Activated B cell treated with CpG ODN at 0.5 μM for 24 hours (primary cell): ENCODE measurements around the gene INPPL1. TPM values are rescaled to one million over a fixed set of nuclear protein-coding genes. Genes with fewer than 3 reads are reported as not detected.
"Not testable (repeated sequence)": the region's sequence is repeated elsewhere in the genome, so short reads cannot be mapped to it uniquely, and the experiment has no call there.

Experiments
- ATAC-seq: fragments of 200-7000 bp; cut with Tn5 transposase; one replicate; pipeline ENCODE4 v1.10.0; 2021; ENCODE audit warnings: low read depth, mild to moderate bottlenecking, moderate library complexity
- CTCF ChIA-PET: fragments of 350-600 bp; sonication (Branson Sonifier 250); formaldehyde crosslinking; loops from one replicate; lab custom pipeline; 2021; ENCODE audit warnings: antibody characterized with exemption; lab: Charles Lee
- POLR2A ChIA-PET: fragments of 350-600 bp; sonication (Branson Sonifier 250); formaldehyde crosslinking; loops from one replicate; lab custom pipeline; 2021; ENCODE audit warnings: antibody characterized with exemption; lab: Charles Lee
- DNase-seq: peaks from one replicate; pipeline ENCODE4 v3.0.0; 2022
- H3K27ac Mint-ChIP-seq: one replicate; pipeline ENCODE4 v1.8.0; 2020; ENCODE audit warnings: mixed read lengths
- H3K27me3 Mint-ChIP-seq: one replicate; pipeline ENCODE4 v1.8.0; 2021; ENCODE audit warnings: mixed read lengths
- H3K36me3 Mint-ChIP-seq: one replicate; pipeline ENCODE4 v1.8.0; 2021; ENCODE audit warnings: low read depth, mixed read lengths
- H3K4me1 Mint-ChIP-seq: one replicate; pipeline ENCODE4 v1.8.0; 2021; ENCODE audit warnings: mixed read lengths
- H3K4me3 Mint-ChIP-seq: one replicate; pipeline ENCODE4 v1.8.0; 2020; ENCODE audit warnings: mild to moderate bottlenecking, mixed read lengths
- H3K9me3 Mint-ChIP-seq: one replicate; pipeline ENCODE4 v1.8.0; 2020; ENCODE audit warnings: mixed read lengths
- intact Hi-C: fragments of 100-400 bp; cut with micrococcal nuclease; formaldehyde crosslinking; loops from one replicate; pipeline ENCODE4 v1.15.1; 2024
- total RNA-seq: library from RNA; stranded (reverse); gene quantifications from 2 replicates; pipeline ENCODE4 v1.2.3, GENCODE V29; 2022
- TF ChIP-seq, protein P1 (sequence below): fragments of 200-600 bp; IDR thresholded peaks from one replicate; pipeline ENCODE4 v1.8.0; 2022; ENCODE audit warnings: antibody characterized with exemption, mild to moderate bottlenecking

INPPL1 gene
- total RNA-seq, 1 donor from 2014 or later = 129 TPM

DNA sequence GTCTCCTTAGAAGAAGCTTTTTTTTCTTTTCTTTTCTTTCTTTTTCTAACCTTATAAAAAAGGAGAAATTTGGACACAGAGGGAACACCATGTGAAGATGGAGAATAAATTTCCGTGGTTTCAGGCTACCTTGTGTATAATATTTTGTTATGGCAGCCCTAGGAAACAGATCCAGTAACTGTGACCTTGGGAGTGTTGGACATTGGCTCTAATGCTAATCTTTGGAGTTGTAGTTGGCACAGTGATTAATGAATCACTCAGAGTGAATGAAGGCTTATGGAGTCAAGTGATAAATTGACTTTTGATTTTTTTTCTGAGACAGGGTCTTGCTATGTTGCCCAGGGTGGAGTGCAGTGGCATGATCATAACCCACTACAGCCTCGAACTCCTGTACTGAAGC is 34.9 kb downstream of the INPPL1 start:
- peaks cover 14% of the 10 kb centered on the region for H3K27me3 Mint-ChIP-seq
- no peak for DNase-seq
- CTCF ChIA-PET = no interaction called here
- no peaks in the 10 kb centered on the region for H3K4me1 Mint-ChIP-seq
- intact Hi-C loops = no loop called here
- no peak overlapping the region for H3K27ac Mint-ChIP-seq
- no peaks in the 10 kb centered on the region for H3K9me3 Mint-ChIP-seq
- POLR2A ChIA-PET = no interaction called here
- no peaks in the 10 kb centered on the region for H3K36me3 Mint-ChIP-seq
- TF ChIP-seq, protein P1, sequence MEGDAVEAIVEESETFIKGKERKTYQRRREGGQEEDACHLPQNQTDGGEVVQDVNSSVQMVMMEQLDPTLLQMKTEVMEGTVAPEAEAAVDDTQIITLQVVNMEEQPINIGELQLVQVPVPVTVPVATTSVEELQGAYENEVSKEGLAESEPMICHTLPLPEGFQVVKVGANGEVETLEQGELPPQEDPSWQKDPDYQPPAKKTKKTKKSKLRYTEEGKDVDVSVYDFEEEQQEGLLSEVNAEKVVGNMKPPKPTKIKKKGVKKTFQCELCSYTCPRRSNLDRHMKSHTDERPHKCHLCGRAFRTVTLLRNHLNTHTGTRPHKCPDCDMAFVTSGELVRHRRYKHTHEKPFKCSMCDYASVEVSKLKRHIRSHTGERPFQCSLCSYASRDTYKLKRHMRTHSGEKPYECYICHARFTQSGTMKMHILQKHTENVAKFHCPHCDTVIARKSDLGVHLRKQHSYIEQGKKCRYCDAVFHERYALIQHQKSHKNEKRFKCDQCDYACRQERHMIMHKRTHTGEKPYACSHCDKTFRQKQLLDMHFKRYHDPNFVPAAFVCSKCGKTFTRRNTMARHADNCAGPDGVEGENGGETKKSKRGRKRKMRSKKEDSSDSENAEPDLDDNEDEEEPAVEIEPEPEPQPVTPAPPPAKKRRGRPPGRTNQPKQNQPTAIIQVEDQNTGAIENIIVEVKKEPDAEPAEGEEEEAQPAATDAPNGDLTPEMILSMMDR = no peak
- no peak for ATAC-seq
- H3K4me3 Mint-ChIP-seq = no peak overlapping the region

DNA sequence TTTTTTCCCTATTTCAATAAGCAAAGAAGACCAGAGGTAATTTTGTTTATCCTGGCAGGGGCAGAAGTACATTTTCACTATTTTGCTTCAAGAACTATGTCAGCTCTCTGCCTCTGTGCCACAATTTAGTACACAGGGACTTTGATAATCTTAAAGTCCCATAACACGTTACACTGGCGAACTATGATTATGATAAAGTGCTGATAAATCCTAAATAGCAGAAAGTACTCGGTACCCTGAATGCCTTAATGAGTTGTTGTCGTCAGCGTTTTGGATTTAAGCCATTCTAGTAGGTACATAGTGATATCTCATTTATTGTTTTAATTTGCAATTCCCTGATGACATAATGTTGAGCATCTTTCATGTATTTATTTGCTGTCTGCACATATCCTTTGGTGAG is 36.0 kb downstream of the INPPL1 start:
- Mint-ChIP-seq H3K4me3 (no peak overlapping the region), H3K27me3 (peaks cover 14% of the 10 kb centered on the region), H3K27ac (no peak overlapping the region), H3K9me3 (no peaks in the 10 kb centered on the region), H3K36me3 (no peaks in the 10 kb centered on the region), H3K4me1 (no peaks in the 10 kb centered on the region)
- CTCF ChIA-PET = no interaction called here
- POLR2A ChIA-PET = no interaction called here
- TF ChIP-seq, protein P1 = no peak
- ATAC-seq (no peak), DNase-seq (no peak)
- intact Hi-C loops = no loop called here

DNA sequence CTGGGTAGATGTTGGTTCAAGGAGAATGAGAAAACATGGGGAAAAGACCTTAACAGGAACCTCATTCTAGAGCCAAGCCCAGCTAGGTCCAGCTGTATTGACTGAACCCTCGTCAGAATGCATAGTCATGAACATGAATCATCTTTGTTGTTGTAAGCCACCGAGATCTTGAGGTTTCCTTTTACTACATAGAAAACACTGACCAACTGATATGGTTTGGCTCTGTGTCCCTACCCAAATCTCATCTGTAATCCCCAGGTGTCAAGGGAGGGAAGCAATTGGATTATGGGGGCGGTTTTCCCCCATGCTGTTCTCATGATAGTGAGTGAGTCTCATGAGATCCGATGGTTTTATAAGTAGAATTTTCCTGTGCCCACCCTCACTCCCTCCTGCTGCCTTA is 38.8 kb downstream of the INPPL1 start:
- peaks cover 19% of the 10 kb centered on the region for H3K27me3 Mint-ChIP-seq
- no peaks in the 10 kb centered on the region for H3K36me3 Mint-ChIP-seq
- no peaks in the 10 kb centered on the region for H3K4me1 Mint-ChIP-seq
- no peak overlapping the region for H3K27ac Mint-ChIP-seq
- ATAC-seq (no peak), DNase-seq (no peak)
- POLR2A ChIA-PET = interaction anchor here (0.5 kb wide), 1 partner anchor 79 kb away, joined by 3 read pairs; no protein-coding TSS in a partner anchor
- no peaks in the 10 kb centered on the region for H3K9me3 Mint-ChIP-seq
- TF ChIP-seq, protein P1 = no peak
- intact Hi-C loops = no loop called here
- CTCF ChIA-PET = no interaction called here
- no peak overlapping the region for H3K4me3 Mint-ChIP-seq

DNA sequence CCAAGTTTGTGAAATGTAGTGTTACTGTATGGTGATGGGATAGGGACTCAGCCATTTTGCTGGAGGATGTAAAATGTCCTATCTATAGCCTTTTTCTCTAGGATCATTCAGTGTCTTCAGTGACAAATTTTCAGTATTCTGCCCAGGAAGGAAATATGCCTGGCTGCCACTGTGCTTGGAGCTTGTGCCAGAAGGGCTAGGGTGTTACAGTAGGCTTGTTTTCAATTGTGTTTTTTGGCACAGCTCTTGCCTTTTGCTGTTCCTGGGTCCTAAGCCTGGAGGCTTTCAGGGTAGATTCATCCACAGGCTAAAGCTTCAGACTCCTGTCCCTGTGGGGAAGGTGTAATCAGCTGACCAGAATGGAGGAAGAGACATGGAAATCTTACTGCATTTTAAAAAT is 41.4 kb downstream of the INPPL1 start:
- Mint-ChIP-seq H3K36me3 (no peaks in the 10 kb centered on the region), H3K4me1 (no peaks in the 10 kb centered on the region), H3K9me3 (no peaks in the 10 kb centered on the region), H3K27ac (no peak overlapping the region), H3K27me3 (peaks cover 13% of the 10 kb centered on the region), H3K4me3 (no peak overlapping the region)
- intact Hi-C loops = no loop called here
- ATAC-seq (no peak), DNase-seq (no peak)
- ChIA-PET POLR2A (no interaction called here), CTCF (no interaction called here)
- TF ChIP-seq, protein P1 = no peak

DNA sequence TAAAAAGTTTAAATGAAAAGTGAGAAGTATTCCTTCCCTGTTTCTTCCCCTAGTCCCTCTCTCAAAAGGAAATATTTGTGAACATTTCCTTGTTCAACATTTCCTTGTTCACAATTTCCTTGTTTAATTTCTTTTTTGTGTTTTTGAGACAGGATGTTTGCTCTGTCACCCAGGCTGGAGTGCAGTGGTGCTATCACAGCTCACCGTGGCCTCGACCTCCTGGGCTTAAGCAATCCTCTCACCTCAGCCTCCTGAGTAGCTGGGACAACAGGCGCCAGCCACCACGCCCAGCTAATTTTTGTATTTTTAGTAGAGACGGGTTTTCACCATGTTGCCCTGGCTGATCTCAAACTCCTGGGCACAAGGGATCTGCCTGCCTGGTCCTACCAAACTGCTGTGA is 42.4 kb downstream of the INPPL1 start:
- ATAC-seq, H3K36me3 Mint-ChIP-seq, POLR2A ChIA-PET, H3K4me1 Mint-ChIP-seq, H3K9me3 Mint-ChIP-seq, DNase-seq, H3K4me3 Mint-ChIP-seq, H3K27ac Mint-ChIP-seq: not testable (repeated sequence)
- H3K27me3 Mint-ChIP-seq = peaks cover 13% of the 10 kb centered on the region
- intact Hi-C loops = loop anchor here (1.0 kb wide), 1 partner anchor 17 kb away; no protein-coding TSS in a partner anchor
- CTCF ChIA-PET = interaction anchor here (0.6 kb wide), 1 partner anchor 44 kb away, joined by 3 read pairs; no protein-coding TSS in a partner anchor
